ENCODE results near the gene TJAP1. TPM values are rescaled to one million over a fixed set of nuclear protein-coding genes. Genes with fewer than 3 reads are reported as not detected.

The TJAP1 gene
- polyA plus RNA-seq, 1 donor from 2014 or later: 11.4 TPM

DNA sequence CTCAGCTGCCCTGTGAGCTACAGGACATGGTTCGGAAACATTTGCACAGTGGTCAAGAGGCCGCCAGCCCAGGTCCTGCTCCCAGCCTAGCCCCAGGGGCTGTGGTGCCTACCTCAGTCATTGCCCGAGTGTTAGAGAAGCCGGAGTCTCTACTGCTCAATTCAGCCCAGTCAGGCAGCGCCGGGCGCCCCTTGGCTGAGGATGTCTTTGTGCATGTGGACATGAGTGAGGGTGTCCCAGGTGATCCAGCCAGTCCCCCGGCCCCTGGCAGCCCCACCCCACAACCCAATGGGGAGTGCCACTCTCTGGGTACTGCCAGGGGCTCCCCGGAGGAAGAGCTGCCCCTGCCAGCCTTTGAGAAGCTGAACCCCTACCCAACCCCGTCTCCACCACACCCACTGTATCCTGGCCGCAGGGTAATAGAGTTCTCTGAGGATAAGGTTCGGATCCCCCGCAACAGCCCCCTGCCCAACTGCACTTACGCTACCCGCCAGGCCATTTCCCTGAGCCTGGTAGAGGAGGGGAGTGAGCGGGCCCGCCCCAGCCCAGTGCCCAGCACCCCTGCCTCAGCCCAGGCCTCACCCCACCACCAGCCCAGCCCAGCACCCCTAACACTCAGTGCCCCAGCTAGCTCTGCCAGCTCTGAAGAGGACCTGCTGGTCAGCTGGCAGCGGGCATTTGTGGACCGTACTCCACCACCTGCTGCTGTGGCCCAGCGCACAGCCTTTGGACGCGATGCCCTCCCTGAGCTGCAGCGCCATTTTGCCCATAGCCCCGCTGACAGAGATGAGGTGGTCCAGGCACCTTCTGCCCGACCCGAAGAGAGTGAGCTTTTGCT, 27.6 kb downstream of the TJAP1 start:
- no peaks in the 10 kb centered on the region for H3K27me3 ChIP-seq (ENCODE audit: insufficient read depth, low read depth, low read length)
- no peak overlapping the region for H2AFZ ChIP-seq (ENCODE audit: low read depth, low read length)
- H3K9me2 ChIP-seq (ENCODE audit: insufficient read depth, low read length): no peaks in the 10 kb centered on the region
- no peaks in the 10 kb centered on the region for H3F3A ChIP-seq (ENCODE audit: insufficient read depth, low read length, poor library complexity, severe bottlenecking)
- no peak overlapping the region for H3K27ac ChIP-seq (ENCODE audit: low read length)
- no peak overlapping the region for H3K4me2 ChIP-seq (ENCODE audit: low read length)
- no peak for TF ChIP-seq REST (IDR thresholded peaks at IDR 0.05; ENCODE audit: borderline replicate concordance)
- no peak for TF ChIP-seq EP300 (conservative IDR thresholded peaks at IDR 0.05; ENCODE audit: poor library complexity, severe bottlenecking)
- TF ChIP-seq POLR2AphosphoS5 (IDR thresholded peaks at IDR 0.05): no peak
- no peaks in the 10 kb centered on the region for H3K9me3 ChIP-seq (ENCODE audit: low read length)
- H3K4me3 ChIP-seq (ENCODE audit: low read length): no peak overlapping the region
- H3K36me3 ChIP-seq (ENCODE audit: insufficient read depth, low read length): no peaks in the 10 kb centered on the region
- H3K9ac ChIP-seq (ENCODE audit: low read length): no peak overlapping the region
- H3K79me2 ChIP-seq (replicated peaks; ENCODE audit: insufficient read depth, low read length): no peaks in the 10 kb centered on the region
- no peaks in the 10 kb centered on the region for H4K20me1 ChIP-seq (ENCODE audit: insufficient read depth)

- no peaks in the 10 kb centered on the region for H3F3A ChIP-seq (ENCODE audit: insufficient read depth, low read length, poor library complexity, severe bottlenecking)
- H3K9me2 ChIP-seq (ENCODE audit: insufficient read depth, low read length): no peaks in the 10 kb centered on the region
- no peaks in the 10 kb centered on the region for H4K20me1 ChIP-seq (ENCODE audit: insufficient read depth)
- H3K9ac ChIP-seq (ENCODE audit: low read length): no peak overlapping the region
- no peak overlapping the region for H3K4me3 ChIP-seq (ENCODE audit: low read length)
- no peak overlapping the region for H2AFZ ChIP-seq (ENCODE audit: low read depth, low read length)
- TF ChIP-seq REST (IDR thresholded peaks at IDR 0.05; ENCODE audit: borderline replicate concordance) (no peak), POLR2AphosphoS5 (IDR thresholded peaks at IDR 0.05) (no peak), EP300 (conservative IDR thresholded peaks at IDR 0.05; ENCODE audit: poor library complexity, severe bottlenecking) (no peak), SMC3 (conservative IDR thresholded peaks at IDR 0.05; ENCODE audit: poor library complexity) (no peak)
- TF ChIP-seq, protein P1, sequence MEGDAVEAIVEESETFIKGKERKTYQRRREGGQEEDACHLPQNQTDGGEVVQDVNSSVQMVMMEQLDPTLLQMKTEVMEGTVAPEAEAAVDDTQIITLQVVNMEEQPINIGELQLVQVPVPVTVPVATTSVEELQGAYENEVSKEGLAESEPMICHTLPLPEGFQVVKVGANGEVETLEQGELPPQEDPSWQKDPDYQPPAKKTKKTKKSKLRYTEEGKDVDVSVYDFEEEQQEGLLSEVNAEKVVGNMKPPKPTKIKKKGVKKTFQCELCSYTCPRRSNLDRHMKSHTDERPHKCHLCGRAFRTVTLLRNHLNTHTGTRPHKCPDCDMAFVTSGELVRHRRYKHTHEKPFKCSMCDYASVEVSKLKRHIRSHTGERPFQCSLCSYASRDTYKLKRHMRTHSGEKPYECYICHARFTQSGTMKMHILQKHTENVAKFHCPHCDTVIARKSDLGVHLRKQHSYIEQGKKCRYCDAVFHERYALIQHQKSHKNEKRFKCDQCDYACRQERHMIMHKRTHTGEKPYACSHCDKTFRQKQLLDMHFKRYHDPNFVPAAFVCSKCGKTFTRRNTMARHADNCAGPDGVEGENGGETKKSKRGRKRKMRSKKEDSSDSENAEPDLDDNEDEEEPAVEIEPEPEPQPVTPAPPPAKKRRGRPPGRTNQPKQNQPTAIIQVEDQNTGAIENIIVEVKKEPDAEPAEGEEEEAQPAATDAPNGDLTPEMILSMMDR (IDR thresholded peaks at IDR 0.05; ENCODE audit: poor library complexity, severe bottlenecking): no peak
- H3K9me3 ChIP-seq (ENCODE audit: low read length): no peaks in the 10 kb centered on the region
- no peak overlapping the region for H3K4me2 ChIP-seq (ENCODE audit: low read length)
- no peak overlapping the region for H3K27ac ChIP-seq (ENCODE audit: low read length)
- H3K36me3 ChIP-seq (ENCODE audit: insufficient read depth, low read length): peaks cover 2% of the 10 kb centered on the region
- no peaks in the 10 kb centered on the region for H3K27me3 ChIP-seq (ENCODE audit: insufficient read depth, low read depth, low read length)
- no peaks in the 10 kb centered on the region for H3K79me2 ChIP-seq (replicated peaks; ENCODE audit: insufficient read depth, low read length)
Observed at GRCh38 chr6:43505718-43506117, 28.3 kb downstream of the TJAP1 start.
